ENCODE results near the gene PSMB7.

DNA sequence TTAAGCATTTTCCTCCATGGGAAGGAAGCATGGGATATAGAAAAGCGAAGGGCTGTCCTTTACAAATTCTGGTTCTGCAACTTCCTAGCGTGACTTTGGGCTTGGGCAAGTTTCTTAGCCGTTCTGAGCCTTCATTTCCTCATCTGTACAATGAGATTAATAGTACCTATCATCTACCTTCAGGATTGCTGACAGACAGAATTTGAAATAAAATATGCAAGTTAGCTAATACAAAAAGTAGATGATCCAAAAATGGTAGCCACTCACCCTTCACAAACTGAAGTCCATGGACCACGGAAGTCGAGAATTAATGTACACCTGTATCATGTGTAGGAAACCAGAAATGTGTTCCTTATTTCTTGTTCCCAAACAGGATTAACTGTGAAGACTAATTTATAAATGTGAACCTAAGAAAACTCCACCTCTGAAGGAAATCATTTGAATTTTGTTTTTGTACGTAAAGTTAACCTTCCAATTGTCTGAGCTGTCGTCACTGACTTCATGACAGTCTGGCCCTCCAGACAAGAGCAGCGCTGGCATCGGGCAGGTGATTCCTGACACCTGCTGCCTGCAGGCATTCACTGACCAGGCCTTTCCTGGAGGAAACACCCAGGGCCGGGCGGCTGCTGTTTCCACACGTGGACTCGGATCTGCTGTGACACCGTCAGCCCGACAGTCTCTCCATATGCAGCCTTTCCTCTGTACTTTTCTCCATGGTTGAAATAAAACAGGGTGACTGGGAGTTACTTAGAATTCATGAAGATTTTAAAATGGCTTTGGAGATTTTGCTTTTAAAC, 63.4 kb downstream of the PSMB7 start:
- TF ChIP-seq, protein P1, sequence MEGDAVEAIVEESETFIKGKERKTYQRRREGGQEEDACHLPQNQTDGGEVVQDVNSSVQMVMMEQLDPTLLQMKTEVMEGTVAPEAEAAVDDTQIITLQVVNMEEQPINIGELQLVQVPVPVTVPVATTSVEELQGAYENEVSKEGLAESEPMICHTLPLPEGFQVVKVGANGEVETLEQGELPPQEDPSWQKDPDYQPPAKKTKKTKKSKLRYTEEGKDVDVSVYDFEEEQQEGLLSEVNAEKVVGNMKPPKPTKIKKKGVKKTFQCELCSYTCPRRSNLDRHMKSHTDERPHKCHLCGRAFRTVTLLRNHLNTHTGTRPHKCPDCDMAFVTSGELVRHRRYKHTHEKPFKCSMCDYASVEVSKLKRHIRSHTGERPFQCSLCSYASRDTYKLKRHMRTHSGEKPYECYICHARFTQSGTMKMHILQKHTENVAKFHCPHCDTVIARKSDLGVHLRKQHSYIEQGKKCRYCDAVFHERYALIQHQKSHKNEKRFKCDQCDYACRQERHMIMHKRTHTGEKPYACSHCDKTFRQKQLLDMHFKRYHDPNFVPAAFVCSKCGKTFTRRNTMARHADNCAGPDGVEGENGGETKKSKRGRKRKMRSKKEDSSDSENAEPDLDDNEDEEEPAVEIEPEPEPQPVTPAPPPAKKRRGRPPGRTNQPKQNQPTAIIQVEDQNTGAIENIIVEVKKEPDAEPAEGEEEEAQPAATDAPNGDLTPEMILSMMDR (IDR thresholded peaks at IDR 0.05; ENCODE audit: control extremely low read depth in 1 of 3, insufficient read depth in 1 of 3, low read depth in 1 of 3, low read length in 3 of 3): no peak
- TF ChIP-seq, protein P2, sequence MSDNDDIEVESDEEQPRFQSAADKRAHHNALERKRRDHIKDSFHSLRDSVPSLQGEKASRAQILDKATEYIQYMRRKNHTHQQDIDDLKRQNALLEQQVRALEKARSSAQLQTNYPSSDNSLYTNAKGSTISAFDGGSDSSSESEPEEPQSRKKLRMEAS (IDR thresholded peaks at IDR 0.05): no peak
- TF ChIP-seq POLR2A (IDR thresholded peaks at IDR 0.05; ENCODE audit: control extremely low read depth in 1 of 2, low read depth in 2 of 2, low read length in 2 of 2): no peak
- TF ChIP-seq TAF1 (IDR thresholded peaks at IDR 0.05; ENCODE audit: low read depth, low read length): no peak
- TF ChIP-seq, protein P3, sequence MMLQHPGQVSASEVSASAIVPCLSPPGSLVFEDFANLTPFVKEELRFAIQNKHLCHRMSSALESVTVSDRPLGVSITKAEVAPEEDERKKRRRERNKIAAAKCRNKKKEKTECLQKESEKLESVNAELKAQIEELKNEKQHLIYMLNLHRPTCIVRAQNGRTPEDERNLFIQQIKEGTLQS (IDR thresholded peaks at IDR 0.05; ENCODE audit: insufficient read depth, low read depth, low read length): no peak
- no peak for TF ChIP-seq CEBPB (IDR thresholded peaks at IDR 0.05; ENCODE audit: low read depth, low read length)
- TF ChIP-seq HDAC2 (IDR thresholded peaks at IDR 0.05; ENCODE audit: borderline replicate concordance in 1 of 2, low read depth in 2 of 2, low read length in 2 of 2): no peak
- TF ChIP-seq, protein P4, sequence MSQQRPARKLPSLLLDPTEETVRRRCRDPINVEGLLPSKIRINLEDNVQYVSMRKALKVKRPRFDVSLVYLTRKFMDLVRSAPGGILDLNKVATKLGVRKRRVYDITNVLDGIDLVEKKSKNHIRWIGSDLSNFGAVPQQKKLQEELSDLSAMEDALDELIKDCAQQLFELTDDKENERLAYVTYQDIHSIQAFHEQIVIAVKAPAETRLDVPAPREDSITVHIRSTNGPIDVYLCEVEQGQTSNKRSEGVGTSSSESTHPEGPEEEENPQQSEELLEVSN (IDR thresholded peaks at IDR 0.05): no peak
- TF ChIP-seq NRF1 (IDR thresholded peaks at IDR 0.05; ENCODE audit: low read depth, low read length): no peak
- no peak for TF ChIP-seq SUZ12 (IDR thresholded peaks at IDR 0.05; ENCODE audit: low read length)
- TF ChIP-seq SIN3A (conservative IDR thresholded peaks at IDR 0.05 in 1 of 2, IDR thresholded peaks at IDR 0.05 in 1 of 2; ENCODE audit: low read depth in 1 of 2, low read length in 2 of 2): no peak

Measured in H1 (cell line).